Inflammatory macrophage (primary cell): ENCODE measurements around the gene PHYHIPL.

Experiments
- DNase-seq, 2 donors: peaks; one replicate each; pipeline ENCODE4 v3.0.0-alpha.2; 2020 to 2022

Gene PHYHIPL

GRCh38 chr10:59258890-59259289, 82.4 kb downstream of the PHYHIPL start:
- DNase-seq, result no peak

- no peak for DNase-seq
These were observed 88.7 kb downstream of the PHYHIPL start for GRCh38 chr10:59265141-59265540.

DNA sequence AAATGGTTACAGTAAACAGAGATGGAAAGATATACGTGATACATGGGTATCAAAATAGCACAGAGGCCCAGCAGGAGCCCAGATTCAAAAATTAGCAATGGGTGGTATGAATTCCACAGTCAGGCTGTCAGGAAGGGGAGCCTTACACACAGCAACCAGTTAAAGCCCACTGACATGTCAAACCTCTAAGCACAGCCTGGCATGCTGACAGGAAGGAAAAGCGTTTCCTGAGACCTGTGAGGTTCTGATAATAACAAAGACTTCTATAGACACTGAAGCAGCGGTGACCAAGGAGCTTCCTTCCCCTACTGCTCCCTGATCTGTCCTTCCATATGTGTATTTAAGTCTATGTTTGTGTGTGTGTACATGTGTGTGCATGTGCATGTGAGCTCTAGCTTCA, 89.9 kb downstream of the PHYHIPL start:
- DNase-seq, result no peak

DNA sequence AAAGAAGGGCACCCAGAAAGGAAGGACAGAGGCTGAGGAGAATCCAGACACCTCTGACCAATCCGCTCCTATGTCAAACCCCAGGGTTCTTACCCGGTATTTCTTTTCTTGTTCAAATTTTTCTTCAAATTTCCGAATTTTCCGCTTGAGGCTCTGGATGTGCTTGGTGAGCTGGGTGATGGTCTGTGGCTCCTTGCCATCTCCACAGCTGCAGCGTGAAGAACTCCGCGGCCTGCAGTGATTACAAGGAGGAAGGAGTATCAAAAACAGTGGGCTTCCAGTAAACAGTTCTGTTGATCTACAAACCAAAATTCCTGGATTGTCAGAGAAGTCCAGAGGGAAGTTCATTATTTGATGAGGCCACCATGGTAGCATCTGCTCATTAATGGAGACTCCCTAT, 92.0 kb downstream of the PHYHIPL start:
- no peak for DNase-seq

DNA sequence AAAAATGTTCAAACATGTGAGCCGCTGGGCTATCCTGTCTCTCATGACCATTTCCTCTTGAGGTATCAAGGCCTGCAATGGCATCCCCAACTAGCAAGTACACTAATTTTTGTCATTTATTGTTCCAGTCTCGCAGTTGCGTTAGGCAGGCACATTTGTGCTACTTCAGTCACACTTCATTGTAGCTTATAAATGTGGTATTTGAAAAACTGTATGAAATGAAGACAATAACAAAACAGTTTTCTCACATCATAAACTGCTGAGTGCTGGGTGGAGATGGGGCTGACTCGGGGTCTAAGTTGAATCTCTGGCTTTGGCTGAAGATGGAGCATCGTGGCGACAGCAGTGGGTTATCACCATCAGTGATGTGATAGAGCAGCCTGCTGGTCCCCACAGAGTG, 93.2 kb downstream of the PHYHIPL start:
- DNase-seq, result no peak

DNA sequence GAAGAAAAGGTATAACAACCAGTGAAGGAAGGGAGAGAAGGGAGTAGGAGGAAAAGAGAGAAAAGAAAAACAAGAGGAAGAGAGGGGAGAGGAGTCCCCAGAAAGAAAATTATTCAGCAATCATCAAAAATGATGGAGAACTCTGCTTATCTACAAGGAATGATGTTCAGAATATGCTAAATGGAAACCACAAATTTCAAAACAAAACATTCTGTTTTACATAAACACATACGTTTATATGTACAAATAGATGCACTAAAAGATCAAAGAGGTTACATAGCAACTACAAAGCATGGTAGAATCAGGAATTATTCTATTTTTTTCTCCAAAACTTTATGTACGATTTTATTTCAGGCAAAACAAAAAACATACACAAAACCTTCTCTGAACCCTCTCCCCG, 94.0 kb downstream of the PHYHIPL start:
- no peak for DNase-seq

DNA sequence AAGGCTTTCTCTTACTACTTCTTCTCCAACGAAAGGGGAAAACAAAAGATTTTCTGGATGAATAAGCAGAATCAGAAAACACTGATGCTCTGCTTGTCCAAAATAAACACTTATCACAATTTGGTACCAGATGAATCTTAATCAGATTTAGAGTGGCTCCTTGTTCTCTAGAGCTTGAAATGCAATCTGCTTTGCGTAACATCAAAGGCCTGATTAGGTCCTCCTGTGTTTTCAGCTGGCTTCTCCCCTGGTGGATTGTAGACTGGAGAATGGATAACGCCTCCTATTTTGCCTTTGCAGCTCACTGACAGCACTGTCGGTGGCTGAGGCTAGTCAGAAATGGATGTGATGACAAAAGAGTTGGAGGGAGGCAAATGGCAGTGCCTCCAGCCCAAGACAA, 94.7 kb downstream of the PHYHIPL start:
- DNase-seq, result no peak

DNA sequence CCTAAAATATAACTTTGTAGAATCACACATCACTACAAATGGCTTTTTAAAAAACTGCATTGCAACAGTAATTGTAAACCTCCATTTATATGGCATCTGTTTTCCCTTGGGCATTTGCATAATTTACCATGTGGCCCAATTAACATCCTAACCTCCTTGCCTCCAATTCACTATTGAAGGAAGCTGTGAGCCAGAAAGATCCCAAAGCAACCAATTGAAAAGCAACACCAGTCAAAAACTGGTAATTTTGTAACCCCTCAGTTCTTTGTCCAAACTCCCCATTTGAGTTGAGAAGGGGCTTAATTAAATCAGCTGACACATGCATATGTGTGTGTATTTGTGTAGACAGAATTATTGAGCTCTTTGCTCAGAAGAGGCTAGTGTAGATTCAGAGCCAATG, 95.6 kb downstream of the PHYHIPL start:
- DNase-seq, result no peak

DNA sequence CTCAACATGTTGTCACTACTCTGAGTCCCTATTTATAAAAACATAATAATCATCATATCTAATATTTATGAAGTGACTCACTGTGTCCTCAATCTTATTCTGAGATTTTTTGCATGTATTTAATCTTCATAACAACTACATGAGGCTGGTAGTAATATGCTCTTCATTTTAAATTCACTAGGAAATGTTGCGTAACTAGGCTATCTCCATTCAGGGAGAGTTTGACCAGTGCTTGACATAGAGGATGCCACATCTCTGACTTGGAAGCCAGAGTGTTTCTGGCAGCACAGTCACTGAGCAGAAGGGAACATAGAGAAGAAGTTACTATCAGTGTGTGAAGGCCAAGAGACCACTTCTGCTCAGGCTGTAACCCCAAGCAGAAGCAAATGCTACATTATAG, 97.0 kb downstream of the PHYHIPL start:
- DNase-seq, result no peak

GRCh38 chr10:59276133-59276532, 99.7 kb downstream of the PHYHIPL start:
- DNase-seq, result no peak

DNA sequence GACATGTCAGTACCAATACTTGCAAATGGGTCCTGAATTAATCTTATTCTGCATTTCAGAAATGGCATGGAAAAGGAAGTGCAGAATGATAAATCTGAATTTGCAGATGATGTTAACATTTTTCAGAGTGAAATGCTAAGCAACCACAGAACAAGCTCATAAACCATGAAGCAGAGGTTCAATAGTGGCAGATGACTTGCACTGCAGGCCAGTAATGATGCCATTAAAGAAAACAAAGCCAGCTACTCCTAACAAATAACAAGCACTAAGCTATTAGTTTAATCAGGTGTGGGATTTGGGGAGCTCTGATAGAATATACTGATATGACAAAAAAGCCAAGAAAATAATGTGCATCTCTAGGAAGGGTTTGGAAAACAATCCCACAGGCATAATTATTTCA, 100.5 kb downstream of the PHYHIPL start:
- DNase-seq, result no peak

DNA sequence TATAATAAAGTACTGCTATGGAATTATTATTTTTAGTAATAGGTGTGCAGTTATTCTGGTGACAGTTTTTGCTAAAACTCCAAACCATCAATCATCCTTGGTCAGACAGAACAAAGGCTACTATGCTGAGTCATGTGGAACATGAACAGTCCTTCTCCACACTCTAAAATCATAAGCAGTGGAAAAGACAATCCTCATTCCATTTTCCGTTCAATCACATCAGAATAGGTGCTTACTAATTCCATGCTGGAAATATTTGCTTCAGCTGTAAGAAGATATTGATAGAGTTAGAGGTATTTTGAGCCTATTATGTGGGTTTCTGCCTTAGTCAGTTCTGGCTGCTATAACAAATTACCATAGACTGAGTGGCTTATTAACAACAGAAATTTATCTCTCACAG, 103.0 kb downstream of the PHYHIPL start:
- DNase-seq, result no peak

- no peak for DNase-seq
These were observed 103.6 kb downstream of the PHYHIPL start for GRCh38 chr10:59279991-59280505.

- no peak for DNase-seq
These were observed 105.4 kb downstream of the PHYHIPL start for GRCh38 chr10:59281861-59282260.

DNA sequence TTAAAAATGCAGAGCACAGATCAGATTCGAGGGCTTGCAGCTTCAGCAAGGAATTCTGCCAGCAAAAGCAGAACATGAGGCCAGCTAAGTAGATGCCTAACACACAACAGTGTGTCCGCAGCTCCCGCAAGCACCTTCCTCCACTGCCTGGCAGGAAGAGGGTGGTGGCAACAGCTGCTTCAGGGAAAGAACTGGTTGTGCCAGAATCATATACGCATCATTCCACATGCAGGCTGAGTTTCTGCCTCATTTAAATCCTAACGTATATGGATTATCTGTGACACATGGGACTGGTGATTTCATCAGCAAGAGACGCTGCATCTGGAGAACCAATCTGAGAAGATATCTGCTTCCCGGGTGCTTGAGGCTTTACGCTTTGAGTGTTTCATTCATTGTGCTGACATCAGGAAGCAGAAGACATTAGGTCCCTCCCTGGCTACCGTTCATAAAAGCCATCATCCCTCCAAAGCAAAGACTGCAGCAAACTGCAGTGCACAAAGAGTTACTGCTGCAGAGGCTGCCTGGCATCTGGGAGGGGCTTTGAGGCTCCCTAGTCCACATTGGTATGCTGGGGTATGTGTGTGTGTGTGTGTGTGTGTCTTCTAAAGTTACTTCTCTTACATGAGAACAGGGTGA, 107.1 kb downstream of the PHYHIPL start:
- no peak for DNase-seq

GRCh38 chr10:59284118-59284975, 107.9 kb downstream of the PHYHIPL start:
- DNase-seq, result no peak

- DNase-seq, result no peak
These were observed 108.6 kb downstream of the PHYHIPL start for GRCh38 chr10:59285073-59285472.

- no peak for DNase-seq
These were observed 109.4 kb downstream of the PHYHIPL start for GRCh38 chr10:59285848-59286247.

- DNase-seq, result no peak
These were observed 111.3 kb downstream of the PHYHIPL start for GRCh38 chr10:59287587-59288255.

DNA sequence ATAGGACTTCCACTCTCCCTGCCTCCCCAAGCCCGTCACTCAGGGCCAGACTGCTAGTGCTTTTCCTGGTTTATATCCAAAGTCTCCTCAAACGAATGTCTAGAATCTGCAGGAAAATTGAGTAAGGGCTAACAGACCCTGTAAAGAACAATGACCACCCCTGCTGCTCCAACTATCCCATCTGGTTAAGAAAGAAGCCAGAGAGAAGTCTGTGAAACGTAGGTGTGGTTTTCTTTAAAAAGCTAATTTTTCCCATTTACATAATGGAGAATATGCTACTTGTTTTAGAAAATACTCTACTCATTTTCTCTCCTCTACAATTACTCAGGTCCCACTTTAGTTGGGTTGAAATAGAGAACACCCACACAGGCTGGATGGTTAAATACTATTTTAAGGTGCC, 113.4 kb downstream of the PHYHIPL start:
- no peak for DNase-seq

- DNase-seq, result no peak
These were observed 114.0 kb downstream of the PHYHIPL start for GRCh38 chr10:59290448-59290847.
